Measurements from ENCODE around the gene ARID4A.
"Not testable (repeated sequence)": the region's sequence is repeated elsewhere in the genome, so short reads cannot be mapped to it uniquely, and the experiment has no call there.

The ARID4A gene

DNA sequence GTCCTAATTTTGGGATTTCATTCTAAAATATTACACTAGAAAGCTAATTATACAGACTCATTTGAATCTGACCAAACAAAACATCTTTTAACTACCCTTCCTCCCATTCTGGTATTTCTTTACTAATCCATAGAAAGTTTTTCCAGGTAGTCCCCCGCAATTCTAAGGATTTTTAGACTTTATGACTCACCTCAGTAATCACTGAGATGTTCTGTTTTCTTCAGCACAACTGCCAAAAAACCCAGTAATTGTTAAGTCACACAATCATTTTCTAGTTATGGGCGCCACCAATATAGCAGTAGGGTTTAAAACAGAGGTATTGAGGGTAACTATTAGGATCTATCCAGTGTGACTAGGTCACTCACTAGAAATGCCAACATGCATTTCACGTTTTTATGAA, 1.6 kb upstream of the ARID4A start:
- no peak for DNase-seq

- peak; percentile 58 for DNase-seq
These were observed 968 bp upstream of the ARID4A start for GRCh38 chr14:58297412-58297761.

- peak; percentile 100 for DNase-seq
These were observed 436 bp upstream of the ARID4A start for GRCh38 chr14:58297762-58298476.

DNA sequence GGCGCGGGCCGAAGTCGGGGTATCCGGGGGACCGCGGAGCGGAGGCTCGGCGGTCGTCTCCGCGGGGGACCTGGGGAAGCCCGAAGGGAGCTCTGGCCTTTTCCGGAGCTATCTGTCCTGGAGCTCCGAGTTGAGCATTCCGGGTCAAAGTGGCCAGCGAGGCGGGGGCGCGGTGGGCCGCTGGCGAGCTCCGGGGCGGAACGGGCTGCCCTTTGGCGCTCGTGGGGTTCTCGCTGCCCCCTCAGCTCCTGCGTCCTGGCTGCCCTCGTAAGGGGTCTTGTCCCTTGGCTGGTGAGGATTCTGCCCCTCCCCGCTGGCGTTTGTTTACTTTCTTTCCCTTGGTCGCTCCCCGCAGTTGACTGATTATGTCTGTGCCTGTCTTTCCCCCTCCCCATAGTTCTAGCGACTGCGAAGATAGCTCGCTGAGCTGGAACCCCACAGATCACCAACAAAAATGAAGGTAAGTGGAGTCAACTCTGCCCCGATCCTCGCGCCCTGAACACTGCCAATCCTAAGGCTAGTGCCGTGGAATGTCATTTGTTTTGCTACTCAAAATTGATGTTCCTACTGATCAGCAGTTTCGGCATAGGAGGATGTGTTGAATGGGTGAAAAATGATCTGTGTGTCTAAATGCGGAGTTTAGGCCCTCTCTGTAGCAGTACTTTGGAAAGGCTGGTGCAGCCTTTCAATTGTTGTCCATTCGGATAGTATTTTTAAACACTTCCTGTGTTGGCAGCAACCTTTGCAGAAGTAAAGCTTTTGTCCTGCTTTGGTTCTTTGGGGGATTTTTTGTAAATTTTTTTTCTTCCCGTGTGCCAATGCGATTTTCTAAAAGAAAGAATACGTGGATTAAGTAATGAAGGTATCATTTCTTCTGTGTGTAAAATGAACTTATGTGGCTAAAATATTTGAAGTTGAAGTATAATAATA, 1.3 kb downstream of the ARID4A start:
- no peak for DNase-seq

DNA sequence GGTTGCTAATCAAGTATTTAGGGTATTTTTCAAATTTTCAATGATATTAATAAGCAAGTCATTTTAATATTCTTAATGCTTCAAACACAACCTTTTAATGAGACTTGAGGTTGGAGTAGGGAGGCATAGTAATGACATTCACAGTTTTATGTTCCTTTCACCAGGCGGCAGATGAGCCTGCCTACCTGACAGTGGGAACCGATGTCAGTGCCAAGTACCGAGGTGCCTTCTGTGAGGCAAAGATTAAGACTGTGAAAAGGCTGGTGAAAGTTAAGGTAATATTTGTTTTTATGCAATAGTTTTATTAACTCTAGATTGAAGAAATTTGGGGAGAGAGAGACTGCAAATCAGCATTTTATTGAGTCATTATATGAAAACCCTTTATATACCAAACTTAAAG, 3.1 kb downstream of the ARID4A start:
- DNase-seq = no peak

GRCh38 chr14:58305730-58306129, 7.4 kb downstream of the ARID4A start:
- DNase-seq = no peak

- DNase-seq = no peak
These were observed 9.4 kb downstream of the ARID4A start for GRCh38 chr14:58307597-58308316.

DNA sequence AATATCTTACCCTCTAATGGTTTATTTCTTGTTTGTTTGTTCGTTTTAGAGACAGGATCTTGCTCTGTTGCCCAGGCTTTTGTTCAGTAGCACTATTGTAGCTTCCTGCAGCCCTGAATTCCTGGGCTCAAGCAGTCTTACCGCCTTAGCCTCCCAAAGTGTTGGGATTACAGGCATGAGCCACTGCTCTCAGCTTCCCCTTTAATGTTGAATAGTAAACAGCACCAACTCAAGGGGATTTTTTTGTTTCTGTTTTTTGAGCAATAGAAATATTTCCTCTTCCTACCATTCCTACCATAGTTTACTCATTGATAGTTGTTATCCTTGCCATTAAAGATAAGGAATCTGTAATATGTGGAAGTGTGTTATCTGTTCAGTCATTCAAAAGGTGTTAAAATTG, 10.7 kb downstream of the ARID4A start:
- no peak for DNase-seq

- no peak for DNase-seq
These were observed 15.3 kb downstream of the ARID4A start for GRCh38 chr14:58313699-58314098.

GRCh38 chr14:58315606-58316005, 17.3 kb downstream of the ARID4A start:
- DNase-seq = no peak

DNA sequence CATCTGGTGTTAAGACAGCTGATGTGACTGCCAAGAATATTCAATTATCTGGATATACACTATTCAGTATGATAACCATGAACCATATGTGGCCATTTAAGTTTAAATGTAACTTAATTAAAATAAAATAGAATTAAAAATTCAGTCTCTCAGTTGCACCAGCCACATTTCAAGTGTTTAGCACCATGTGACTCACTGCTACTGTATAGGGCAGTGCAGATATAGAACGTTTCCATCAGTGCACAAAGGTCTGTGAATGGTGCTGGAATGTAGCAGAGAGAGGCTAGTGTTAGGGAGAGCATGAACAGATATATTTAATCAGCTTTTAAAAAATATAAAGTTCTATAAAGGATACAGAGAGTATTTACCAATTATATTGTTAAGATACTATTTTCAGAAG, 28.7 kb downstream of the ARID4A start:
- no peak for DNase-seq

DNA sequence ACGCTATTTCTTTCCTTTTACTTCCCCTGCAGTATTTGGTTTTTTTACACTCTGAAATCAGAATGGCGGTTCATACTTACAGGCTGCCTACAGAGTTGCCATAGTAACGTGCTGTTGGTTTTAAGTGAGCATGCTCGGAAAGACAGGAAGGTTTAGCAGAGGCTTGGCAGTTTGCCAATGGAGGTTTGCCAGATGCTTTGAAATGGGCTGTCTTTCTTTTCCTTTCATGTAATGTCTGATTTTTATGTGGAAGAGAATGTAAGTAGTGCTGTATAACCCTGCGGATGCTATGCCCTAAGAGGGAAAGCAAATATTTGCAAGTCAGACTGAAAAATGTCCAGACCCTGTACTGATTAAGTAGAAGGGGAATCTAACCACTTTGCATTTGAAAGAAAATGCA, 32.8 kb downstream of the ARID4A start:
- DNase-seq = peak; percentile 100

DNA sequence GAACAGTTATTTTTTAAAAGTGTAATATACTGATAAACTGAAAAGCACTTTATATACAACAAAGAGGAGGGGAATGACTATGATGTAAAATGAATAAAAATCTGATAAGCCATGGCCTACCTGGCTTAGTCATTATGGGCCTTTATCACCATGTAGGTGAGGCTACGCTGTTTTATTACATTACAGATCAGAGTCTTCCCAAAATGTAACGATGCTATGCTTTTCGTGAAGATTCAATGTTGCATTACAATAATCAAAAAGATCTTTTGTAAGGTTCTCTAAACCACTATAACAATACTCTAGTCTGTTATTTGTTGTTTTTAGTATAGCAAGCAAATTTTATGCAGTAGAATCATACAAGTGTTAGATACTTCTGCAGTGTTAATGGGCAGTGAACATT, 34.2 kb downstream of the ARID4A start:
- peak; percentile 6 for DNase-seq

GRCh38 chr14:58339666-58340065, 41.3 kb downstream of the ARID4A start:
- DNase-seq = not testable (repeated sequence)

- DNase-seq = no peak
These were observed 42.9 kb downstream of the ARID4A start for GRCh38 chr14:58341152-58341748.

- not testable (repeated sequence) for DNase-seq
These were observed 45.2 kb downstream of the ARID4A start for GRCh38 chr14:58343535-58343934.

- DNase-seq = no peak
These were observed 55.4 kb downstream of the ARID4A start for GRCh38 chr14:58353516-58354299.

DNA sequence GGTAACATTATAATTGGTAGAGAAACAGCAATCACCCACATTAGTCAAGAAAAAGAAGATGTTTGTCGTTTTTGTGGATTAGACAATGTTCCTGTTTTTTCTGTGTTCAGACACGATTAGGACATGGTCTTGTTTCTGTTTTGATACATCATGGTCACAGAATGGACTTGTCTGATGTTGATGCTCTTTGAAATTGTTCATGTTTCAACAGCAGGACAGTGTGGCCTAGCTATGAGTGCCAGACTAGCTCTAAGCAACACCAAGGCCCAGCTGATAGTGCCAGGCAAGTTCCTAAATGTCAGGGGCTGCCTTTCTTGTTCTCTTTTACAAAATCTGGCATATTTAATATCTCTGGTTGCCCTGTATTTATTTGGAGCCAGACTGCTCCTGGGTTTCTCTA, 56.5 kb downstream of the ARID4A start:
- DNase-seq = no peak

DNA sequence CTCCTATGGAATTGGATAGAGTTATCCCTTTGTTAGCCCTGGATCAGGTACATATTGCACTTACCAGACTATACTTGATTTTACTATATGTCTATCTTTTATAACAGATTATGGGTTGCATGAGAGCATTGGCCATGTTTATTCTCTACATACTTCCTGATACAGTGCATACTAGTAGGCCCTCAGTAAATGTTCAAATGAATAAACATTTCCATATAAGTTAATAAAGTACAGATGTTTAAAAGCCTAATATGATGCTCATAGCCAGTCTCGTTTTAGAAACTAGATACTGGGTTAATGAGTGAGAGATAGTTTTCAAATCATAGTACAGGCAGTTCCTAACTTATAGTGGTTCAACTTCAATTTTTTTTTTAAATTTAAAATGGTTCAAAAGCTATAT, 57.9 kb downstream of the ARID4A start:
- DNase-seq = no peak

DNA sequence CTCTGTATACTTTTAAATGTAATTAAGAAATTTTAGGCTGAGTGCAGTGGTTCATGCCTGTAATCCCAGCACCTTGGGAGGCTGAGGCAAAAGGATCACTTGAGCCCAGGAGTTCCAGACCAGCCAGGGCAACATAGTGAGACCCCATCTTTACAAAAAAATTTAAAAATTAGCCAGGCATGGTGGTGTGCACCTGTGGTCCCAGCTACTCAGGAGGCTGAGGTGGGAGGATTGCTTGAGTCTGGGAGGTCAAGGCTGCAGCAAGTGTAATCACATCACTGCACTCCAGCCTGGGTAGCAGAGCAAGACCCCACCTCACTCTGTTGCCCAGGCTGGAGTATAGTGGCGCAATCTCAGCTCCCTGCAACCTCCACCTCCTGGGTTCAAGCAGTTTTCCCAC, 63.9 kb downstream of the ARID4A start:
- DNase-seq = not testable (repeated sequence)

DNA sequence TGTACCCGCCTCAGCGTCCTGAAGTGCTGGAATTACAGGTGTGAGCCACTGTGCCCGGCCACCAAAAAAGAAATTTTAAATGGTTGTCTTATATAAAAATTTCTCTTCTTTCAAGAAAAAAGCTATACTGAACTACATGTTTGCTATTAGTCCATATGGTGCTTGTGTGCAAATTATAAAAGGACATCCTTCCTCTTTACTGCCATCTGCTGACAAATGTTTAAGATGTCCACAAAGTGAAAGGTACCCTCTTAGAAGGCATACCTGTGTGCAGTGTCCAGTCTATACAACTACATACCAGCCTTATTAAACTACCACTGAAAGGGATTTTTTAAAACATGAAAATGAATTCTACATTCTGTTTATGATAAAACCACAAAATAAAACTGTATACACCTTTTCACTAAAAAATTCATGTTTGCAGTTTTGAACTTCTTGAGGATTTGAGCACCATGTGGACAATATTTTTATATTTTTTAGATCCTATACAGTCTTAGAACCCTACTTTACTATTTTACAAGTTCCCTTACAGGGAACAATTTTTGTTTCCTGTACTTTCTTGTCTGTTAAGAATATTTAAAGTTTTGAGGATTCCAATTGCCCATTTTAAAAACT, 64.5 kb downstream of the ARID4A start:
- peak; percentile 9 for DNase-seq

DNA sequence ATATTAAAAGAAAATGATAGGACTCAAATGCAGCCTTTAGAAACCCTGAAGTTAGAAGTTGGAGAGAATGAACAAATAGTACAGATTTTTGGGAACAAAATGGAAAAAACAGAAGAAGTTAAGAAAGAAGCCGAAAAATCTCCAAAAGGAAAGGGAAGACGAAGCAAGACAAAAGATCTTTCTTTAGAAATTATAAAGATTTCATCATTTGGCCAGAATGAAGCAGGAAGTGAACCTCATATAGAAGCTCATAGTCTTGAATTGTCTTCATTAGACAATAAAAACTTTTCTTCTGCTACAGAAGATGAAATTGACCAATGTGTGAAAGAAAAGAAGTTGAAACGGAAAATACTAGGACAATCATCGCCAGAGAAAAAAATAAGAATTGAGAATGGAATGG, 66.0 kb downstream of the ARID4A start:
- no peak for DNase-seq
